ENCODE measurements around the gene FGD5.

Gene FGD5

DNA sequence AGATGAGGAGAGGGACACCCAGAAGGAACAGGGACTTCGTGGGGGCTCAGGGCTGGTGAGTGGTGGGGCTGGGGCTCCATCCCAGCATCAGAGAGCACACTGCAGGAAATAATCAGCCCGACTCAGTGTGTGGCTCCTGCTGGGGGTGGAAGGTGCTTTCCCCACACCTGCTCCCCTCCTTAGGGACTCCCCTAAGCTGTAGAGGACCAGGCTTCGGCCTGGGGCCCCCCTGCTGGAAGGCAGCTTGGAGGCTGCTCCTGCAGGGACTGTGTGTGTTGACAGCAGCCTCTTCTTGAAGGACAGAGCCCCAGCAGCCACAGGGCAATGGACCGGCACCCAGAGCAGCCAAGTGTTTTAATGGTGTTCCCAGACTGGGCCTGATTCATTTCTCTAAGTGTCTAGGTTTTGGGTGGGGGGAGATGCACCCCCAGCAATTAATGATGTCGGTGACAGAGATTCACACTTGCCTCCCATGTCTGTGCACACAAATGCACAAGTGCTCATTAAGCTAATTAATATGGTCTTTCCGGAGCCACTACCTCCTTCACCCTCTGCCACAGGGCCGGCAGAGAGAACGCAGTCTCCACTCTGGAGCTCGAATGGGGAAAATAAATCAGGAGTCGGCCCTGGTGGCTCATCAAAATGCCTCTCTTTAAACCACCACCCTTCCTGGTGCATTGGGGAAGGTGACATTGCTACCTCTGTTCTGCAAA is 16.9 kb upstream of the FGD5 start:
- TF ChIP-seq, protein P1, sequence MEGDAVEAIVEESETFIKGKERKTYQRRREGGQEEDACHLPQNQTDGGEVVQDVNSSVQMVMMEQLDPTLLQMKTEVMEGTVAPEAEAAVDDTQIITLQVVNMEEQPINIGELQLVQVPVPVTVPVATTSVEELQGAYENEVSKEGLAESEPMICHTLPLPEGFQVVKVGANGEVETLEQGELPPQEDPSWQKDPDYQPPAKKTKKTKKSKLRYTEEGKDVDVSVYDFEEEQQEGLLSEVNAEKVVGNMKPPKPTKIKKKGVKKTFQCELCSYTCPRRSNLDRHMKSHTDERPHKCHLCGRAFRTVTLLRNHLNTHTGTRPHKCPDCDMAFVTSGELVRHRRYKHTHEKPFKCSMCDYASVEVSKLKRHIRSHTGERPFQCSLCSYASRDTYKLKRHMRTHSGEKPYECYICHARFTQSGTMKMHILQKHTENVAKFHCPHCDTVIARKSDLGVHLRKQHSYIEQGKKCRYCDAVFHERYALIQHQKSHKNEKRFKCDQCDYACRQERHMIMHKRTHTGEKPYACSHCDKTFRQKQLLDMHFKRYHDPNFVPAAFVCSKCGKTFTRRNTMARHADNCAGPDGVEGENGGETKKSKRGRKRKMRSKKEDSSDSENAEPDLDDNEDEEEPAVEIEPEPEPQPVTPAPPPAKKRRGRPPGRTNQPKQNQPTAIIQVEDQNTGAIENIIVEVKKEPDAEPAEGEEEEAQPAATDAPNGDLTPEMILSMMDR (IDR thresholded peaks at IDR 0.05; ENCODE audit: low read depth, low read length) = no peak
- DNase-seq (ENCODE audit: low read depth in 2 of 2) = no peak
- H3K4me3 ChIP-seq (replicated peaks in 1 of 2; ENCODE audit: low read depth in 2 of 2, low read length in 2 of 2) = no peak overlapping the region

DNA sequence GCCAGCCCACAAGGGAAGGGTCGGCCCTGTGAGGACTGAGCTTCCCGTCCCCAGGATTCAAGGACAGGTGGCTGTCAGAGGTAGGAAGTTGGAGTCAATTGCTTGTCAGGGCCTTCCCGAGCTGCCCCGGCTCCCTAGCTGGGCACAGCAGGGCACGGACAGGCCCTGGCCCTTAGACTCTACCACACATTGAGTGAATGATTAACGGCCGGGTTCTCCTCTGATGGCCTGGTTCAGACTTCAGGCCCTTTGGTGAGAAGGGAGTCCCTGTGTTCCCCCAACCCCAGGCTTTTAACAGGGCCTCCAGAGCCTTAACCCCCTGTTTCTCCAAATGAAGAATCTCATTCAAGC is 16.4 kb upstream of the FGD5 start:
- H3K4me3 ChIP-seq (replicated peaks in 1 of 2; ENCODE audit: low read depth in 2 of 2, low read length in 2 of 2) = no peak overlapping the region
- TF ChIP-seq, protein P1 (IDR thresholded peaks at IDR 0.05; ENCODE audit: low read depth, low read length) = no peak
- DNase-seq (ENCODE audit: low read depth in 2 of 2) = no peak

DNA sequence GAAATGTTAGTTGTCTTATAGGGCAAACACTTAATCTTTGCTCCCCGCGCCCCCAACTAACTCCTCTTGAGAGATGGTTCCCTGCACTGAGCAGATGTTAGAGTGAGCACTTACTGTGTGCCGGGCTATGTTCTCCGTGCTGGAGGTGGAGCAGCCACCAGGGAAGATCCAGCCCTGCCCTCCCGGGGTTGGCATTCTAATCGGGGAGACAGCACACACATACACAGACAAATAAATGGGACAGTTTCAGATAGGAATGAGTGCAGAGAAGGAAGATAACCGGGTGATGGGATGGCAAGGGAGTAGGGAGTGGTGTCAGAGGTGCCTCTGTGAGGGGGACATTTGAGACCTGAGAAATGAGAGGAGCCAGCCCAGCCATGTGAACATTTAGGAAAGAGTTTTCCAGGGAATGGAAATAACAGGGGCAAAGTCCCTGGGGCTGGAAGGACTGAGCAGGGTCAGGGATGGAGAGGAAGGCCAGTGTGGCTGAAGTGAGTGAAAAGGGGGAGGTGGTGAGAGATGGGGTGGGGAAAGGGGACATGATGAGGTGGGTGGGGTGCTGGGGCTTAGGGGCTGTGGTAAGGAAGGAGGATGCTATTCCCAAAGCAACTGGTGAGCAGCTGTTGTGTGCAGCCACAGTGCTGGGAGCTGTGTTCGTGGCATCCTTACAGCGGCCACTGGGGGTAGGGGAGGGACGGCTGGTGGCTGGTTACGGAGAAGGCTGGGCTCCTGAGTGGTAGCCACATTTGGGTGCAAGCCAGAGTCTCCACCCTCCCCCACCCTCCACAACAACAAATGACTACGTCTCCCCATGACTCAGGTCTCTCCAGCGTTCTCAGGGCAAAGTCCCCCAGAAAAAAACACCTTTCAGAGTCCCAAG is 15.4 kb upstream of the FGD5 start:
- peak; percentile 25 to 29 for DNase-seq (ENCODE audit: low read depth in 2 of 2)

DNA sequence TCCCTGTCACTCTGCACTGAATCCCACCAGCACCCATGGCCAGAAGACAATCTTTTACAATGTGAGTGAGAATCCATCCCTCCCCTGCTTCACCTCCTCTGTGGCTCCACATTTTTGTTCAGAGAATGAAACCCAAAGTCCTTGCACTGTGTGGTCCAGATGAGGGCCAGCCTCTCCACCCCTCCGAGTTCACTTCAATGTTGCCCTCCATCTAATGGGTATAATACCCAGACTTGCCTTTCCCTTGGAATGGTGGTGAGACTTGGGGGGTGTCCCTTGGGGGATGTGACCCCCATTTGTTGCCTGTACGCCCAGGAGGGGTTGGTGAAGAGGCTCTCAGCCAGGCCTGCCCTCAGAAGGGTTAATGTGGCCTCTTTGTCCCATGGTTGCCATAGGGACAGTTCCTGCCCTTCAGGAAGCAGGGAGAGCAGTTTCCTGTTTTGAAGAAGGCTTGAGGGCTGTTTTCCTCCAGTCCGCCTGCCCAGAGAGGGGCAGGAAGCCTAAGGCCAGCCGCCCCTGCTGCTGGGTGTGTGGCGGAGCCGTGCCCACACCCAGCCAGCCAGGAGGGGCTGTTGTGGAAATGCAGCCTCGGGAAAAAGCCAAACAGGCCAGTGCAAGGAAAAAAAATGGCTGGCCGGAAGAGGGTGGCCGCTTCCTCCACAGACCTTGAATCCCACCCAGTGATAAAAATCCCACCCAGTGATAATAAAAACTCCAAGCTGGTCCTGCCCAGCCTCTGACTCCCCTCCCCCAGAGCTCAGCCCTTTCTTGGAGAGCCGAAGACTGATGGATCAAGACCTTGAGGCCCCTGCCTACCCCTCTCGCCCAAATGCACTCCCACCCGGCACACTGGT is 14.6 kb upstream of the FGD5 start:
- peak in 1 of 2 donors; percentile 46 for DNase-seq (ENCODE audit: low read depth in 2 of 2)
- no peak overlapping the region for H3K4me3 ChIP-seq (replicated peaks in 1 of 2; ENCODE audit: low read depth in 2 of 2, low read length in 2 of 2)
- TF ChIP-seq, protein P1 (IDR thresholded peaks at IDR 0.05; ENCODE audit: low read depth, low read length) = no peak

More for the DNA sequence above, 15.4 kb upstream of the FGD5 start:
- no peak overlapping the region for H3K4me3 ChIP-seq (replicated peaks in 1 of 2; ENCODE audit: low read depth in 2 of 2, low read length in 2 of 2)
- TF ChIP-seq, protein P1 (IDR thresholded peaks at IDR 0.05; ENCODE audit: low read depth, low read length) = no peak

DNA sequence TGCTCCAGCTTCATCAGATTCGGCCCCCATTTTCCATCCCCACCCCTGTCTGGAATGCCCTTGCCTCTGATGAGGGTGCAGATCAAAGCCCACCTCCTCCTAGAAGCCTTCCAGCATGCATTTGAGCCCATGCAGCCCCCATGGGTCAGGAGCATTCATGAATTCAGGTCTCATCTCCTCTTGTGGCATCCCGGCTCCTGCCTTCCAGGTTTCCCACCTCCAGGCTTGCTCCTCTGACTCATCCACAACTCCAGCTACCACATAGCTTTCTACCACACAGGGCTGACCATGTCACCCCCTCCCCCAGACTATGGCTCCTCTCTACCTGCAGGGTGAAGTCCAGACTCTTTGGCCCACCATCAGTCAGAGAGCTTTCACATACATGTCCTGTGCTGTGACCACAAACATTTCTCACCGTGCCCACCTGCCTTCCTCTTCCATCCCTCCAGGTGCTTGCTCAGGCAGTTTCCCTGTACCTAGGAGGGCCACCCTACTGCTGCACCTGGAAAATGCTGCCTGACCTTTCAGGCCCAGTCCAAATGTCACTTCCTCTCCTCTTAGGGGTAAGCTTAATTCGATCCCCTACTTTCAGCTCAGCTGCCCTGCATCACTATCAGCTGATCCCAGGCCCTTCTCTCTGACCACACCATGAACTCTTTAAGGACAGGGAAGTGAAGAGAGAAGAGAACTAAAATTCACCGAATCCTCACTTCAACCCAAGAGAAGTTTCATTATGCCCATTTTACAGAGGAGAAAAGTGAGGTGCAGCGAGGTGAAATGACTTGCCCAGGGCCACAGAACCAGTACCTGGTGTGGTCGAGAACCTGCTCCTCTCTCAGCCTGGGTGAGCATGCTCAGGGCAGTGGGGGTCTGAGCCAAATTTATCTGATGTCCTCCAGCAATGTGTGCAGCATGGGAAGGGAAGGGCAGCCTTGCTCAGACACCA is 13.7 kb upstream of the FGD5 start:
- DNase-seq (ENCODE audit: low read depth in 2 of 2) = no peak
- TF ChIP-seq, protein P1 (IDR thresholded peaks at IDR 0.05; ENCODE audit: low read depth, low read length) = no peak
- H3K4me3 ChIP-seq (replicated peaks in 1 of 2; ENCODE audit: low read depth in 2 of 2, low read length in 2 of 2) = no peak overlapping the region
